H1 (cell line): ENCODE results near the gene GPC4. TPM values are rescaled to one million over a fixed set of nuclear protein-coding genes. Genes with fewer than 3 reads are reported as not detected.

Source experiments
- CTCF ChIA-PET: fragments of 300-600 bp; sonication (Branson Sonifier 250); formaldehyde crosslinking; loops from one replicate; lab custom pipeline; 2021; ENCODE audit not compliant: partially characterized antibody; lab: Charles Lee
- POLR2A ChIA-PET: fragments of 300-600 bp; sonication (Branson Sonifier 250); formaldehyde crosslinking; loops from one replicate; lab custom pipeline; 2021; ENCODE audit warnings: inconsistent platforms; ENCODE audit not compliant: partially characterized antibody; lab: Charles Lee
- DNase-seq, 2 experiments: peaks; one replicate each; pipeline versions ENCODE4 v3.0.0 to v3.0.0-alpha.2; 2010 to 2022; ENCODE audit warnings: low spot score in 2 of 2, low read depth in 1 of 2, mixed read lengths in 1 of 2
- FAIRE-seq: peaks from 2 replicates; lab custom pipeline; 2011; peaks lifted over from hg19 to GRCh38; lab: Jason Lieb, UNC
- H2AFZ ChIP-seq: 2 replicates; pipeline ENCODE4 v1.8.1; 2012; ENCODE audit warnings: low read length, inconsistent platforms
- H2AK5ac ChIP-seq: 2 replicates; pipeline ENCODE4 v1.6.1; 2013; ENCODE audit warnings: low read depth, low read length
- H2BK120ac ChIP-seq: replicated peaks from 2 replicates; pipeline ENCODE3; 2013; ENCODE audit warnings: low read depth, low read length, inconsistent platforms
- H2BK12ac ChIP-seq: 2 replicates; pipeline ENCODE4 v1.6.1; 2013; ENCODE audit warnings: low read depth, low read length
- H2BK15ac ChIP-seq: 2 replicates; pipeline ENCODE4 v1.6.1; 2013; ENCODE audit warnings: low read length
- H2BK20ac ChIP-seq: 2 replicates; pipeline ENCODE4 v1.6.1; 2013; ENCODE audit warnings: low read length
- H2BK5ac ChIP-seq: 2 replicates; pipeline ENCODE4 v1.6.1; 2013; ENCODE audit warnings: low read depth, low read length
- H3K14ac ChIP-seq: 2 replicates; pipeline ENCODE4 v1.6.1; 2013; ENCODE audit warnings: inconsistent platforms; ENCODE audit not compliant: insufficient read length
- H3K18ac ChIP-seq: 2 replicates; pipeline ENCODE4 v1.6.1; 2013; ENCODE audit warnings: low read length; ENCODE audit errors: extremely low read depth
- H3K23ac ChIP-seq: 2 replicates; pipeline ENCODE4 v1.6.1; 2013; ENCODE audit warnings: inconsistent platforms; ENCODE audit not compliant: insufficient read length
- H3K23me2 ChIP-seq: 2 replicates; pipeline ENCODE4 v1.6.1; 2013; ENCODE audit warnings: low read depth, low read length
- H3K27ac ChIP-seq: 2 replicates; pipeline ENCODE4 v1.6.1; 2011; ENCODE audit warnings: low read depth, low read length, inconsistent platforms
- H3K27me3 ChIP-seq, 4 experiments: replicated peaks in 1 of 4; 1 replicate in 1 of 4; 2 replicates in 3 of 4; pipeline versions ENCODE4 v1.6.1 to v1.8.1; 2011 to 2013; ENCODE audit warnings: low read length in 3 of 4, mild to moderate bottlenecking in 3 of 4, inconsistent platforms in 2 of 4, mixed read lengths in 2 of 4, moderate library complexity in 1 of 4; ENCODE audit not compliant: control insufficient read depth in 3 of 4, insufficient read depth in 3 of 4; ENCODE audit errors: extremely low read depth in 1 of 4
- H3K36me3 ChIP-seq, 4 experiments: 2 replicates each; pipeline versions ENCODE4 v1.6.1 to v1.8.1; 2011 to 2013; ENCODE audit warnings: mild to moderate bottlenecking in 4 of 4, low read length in 3 of 4, moderate library complexity in 2 of 4, control low read depth in 1 of 4, inconsistent platforms in 1 of 4; ENCODE audit not compliant: insufficient read depth in 4 of 4, control insufficient read depth in 2 of 4
- H3K4ac ChIP-seq: replicated peaks from 2 replicates; pipeline ENCODE3; 2013; ENCODE audit warnings: low read length, low read depth, mixed read lengths, inconsistent platforms; ENCODE audit not compliant: insufficient read length
- H3K4me1 ChIP-seq, 4 experiments: replicated peaks in 1 of 4; 1 replicate in 1 of 4; 2 replicates in 3 of 4; pipeline versions ENCODE4 v1.6.1 to v1.8.1; 2011 to 2013; ENCODE audit warnings: low read length in 3 of 4, inconsistent platforms in 2 of 4, mixed read lengths in 1 of 4; ENCODE audit not compliant: insufficient read depth in 4 of 4, control insufficient read depth in 3 of 4
- H3K4me2 ChIP-seq, 2 experiments: 2 replicates each; pipeline versions ENCODE4 v1.6.1 to v1.8.1; 2011 to 2013; ENCODE audit warnings: low read depth in 2 of 2, low read length in 2 of 2, control low read depth in 1 of 2, inconsistent platforms in 1 of 2, mild to moderate bottlenecking in 1 of 2; ENCODE audit not compliant: insufficient read depth in 1 of 2
- H3K4me3 ChIP-seq, 4 experiments: fragments of 200-600, 300-600 bp in 1 of 4; sonication (generic), shearing (Covaris generic), sonication (Bioruptor Twin) in 1 of 4; 2 replicates each; pipeline versions ENCODE4 v1.5.1 to v1.8.1; 2011 to 2016; ENCODE audit warnings: low read length in 4 of 4, low read depth in 3 of 4, control low read depth in 2 of 4, inconsistent platforms in 2 of 4, mild to moderate bottlenecking in 2 of 4, mixed read lengths in 1 of 4, moderate library complexity in 1 of 4; ENCODE audit not compliant: insufficient read depth in 2 of 4; ENCODE audit errors: extremely low read depth in 1 of 4
- H3K56ac ChIP-seq: replicated peaks from 2 replicates; pipeline ENCODE3; 2013; ENCODE audit warnings: low read depth, mild to moderate bottlenecking, mixed read lengths, low read length, inconsistent platforms; ENCODE audit not compliant: insufficient read length
- H3K79me1 ChIP-seq: 2 replicates; pipeline ENCODE4 v1.6.1; 2013; ENCODE audit warnings: low read depth, low read length, control low read depth
- H3K79me2 ChIP-seq, 2 experiments: 2 replicates each; pipeline versions ENCODE4 v1.6.1 to v1.8.1; 2012 to 2013; ENCODE audit warnings: low read length in 2 of 2, mild to moderate bottlenecking in 2 of 2, inconsistent platforms in 1 of 2; ENCODE audit not compliant: insufficient read depth in 2 of 2, control insufficient read depth in 1 of 2
- H3K9ac ChIP-seq, 4 experiments: replicated peaks in 1 of 4; 1 replicate in 1 of 4; 2 replicates in 3 of 4; pipeline versions ENCODE4 v1.6.1 to v1.8.1; 2011 to 2013; ENCODE audit warnings: low read depth in 3 of 4, low read length in 3 of 4, control low read depth in 2 of 4, mild to moderate bottlenecking in 2 of 4, moderate library complexity in 2 of 4, inconsistent platforms in 1 of 4; ENCODE audit errors: extremely low read depth in 1 of 4
- H3K9me3 ChIP-seq, 2 experiments: 2 replicates each; pipeline versions ENCODE4 v1.6.1 to v1.8.1; 2012 to 2013; ENCODE audit warnings: mild to moderate bottlenecking in 2 of 2, moderate library complexity in 2 of 2, control low read depth in 1 of 2, inconsistent platforms in 1 of 2, low read depth in 1 of 2, low read length in 1 of 2, mixed read lengths in 1 of 2; ENCODE audit not compliant: insufficient read depth in 2 of 2
- H4K20me1 ChIP-seq, 2 experiments: replicated peaks in 1 of 2; 2 replicates each; pipeline versions ENCODE3 to v1.8.1; 2011 to 2013; ENCODE audit warnings: inconsistent platforms in 2 of 2, low read length in 2 of 2, mild to moderate bottlenecking in 1 of 2; ENCODE audit not compliant: insufficient read depth in 2 of 2, control insufficient read depth in 1 of 2
- H4K5ac ChIP-seq: 2 replicates; pipeline ENCODE4 v1.6.1; 2013; ENCODE audit warnings: low read length, low read depth, mixed read lengths, inconsistent platforms; ENCODE audit not compliant: insufficient read length
- H4K8ac ChIP-seq: 2 replicates; pipeline ENCODE4 v1.8.0; 2013; ENCODE audit warnings: mild to moderate bottlenecking, moderate library complexity, low read length, inconsistent platforms; ENCODE audit not compliant: insufficient read depth; ENCODE audit errors: extremely low read depth
- H4K91ac ChIP-seq: replicated peaks from 2 replicates; pipeline ENCODE3; 2013; ENCODE audit warnings: low read length, mixed read lengths, inconsistent platforms; ENCODE audit not compliant: insufficient read length
- HDAC6 ChIP-seq: IDR thresholded peaks from one replicate; pipeline ENCODE4 v1.7.1; 2012; ENCODE audit warnings: low read depth, mild to moderate bottlenecking, inconsistent platforms, low read length, moderate library complexity
- NRF1 ChIP-seq: IDR thresholded peaks from 2 replicates; pipeline ENCODE4 v1.6.1; 2011; ENCODE audit warnings: mild to moderate bottlenecking, low read depth, low read length, improper control_type of control experiment
- RAD21 ChIP-seq, 2 experiments: IDR thresholded peaks in 1 of 2; conservative IDR thresholded peaks in 1 of 2; 2 replicates each; pipeline ENCODE4 v1.6.1; 2011; ENCODE audit warnings: low read depth in 2 of 2, low read length in 2 of 2, improper control_type of control experiment in 1 of 2, inconsistent platforms in 1 of 2, mild to moderate bottlenecking in 1 of 2, moderate library complexity in 1 of 2
- SAP30 ChIP-seq: fragments of 300-600 bp; sonication (generic); IDR thresholded peaks from 2 replicates; pipeline ENCODE4 v1.7.1; 2012; ENCODE audit warnings: low read length, moderate library complexity, mild to moderate bottlenecking, inconsistent platforms; ENCODE audit not compliant: insufficient read depth, insufficient replicate concordance
- SIRT6 ChIP-seq: IDR thresholded peaks from one replicate; pipeline ENCODE4 v1.7.1; 2012; ENCODE audit warnings: low read length, inconsistent platforms
- SRF ChIP-seq: IDR thresholded peaks from 2 replicates; pipeline ENCODE4 v1.6.1; 2011; ENCODE audit warnings: mild to moderate bottlenecking, low read depth, low read length, moderate library complexity
- TAF1 ChIP-seq: IDR thresholded peaks from 2 replicates; pipeline ENCODE4 v1.6.1; 2011; ENCODE audit warnings: mild to moderate bottlenecking, low read depth, low read length
- TAF7 ChIP-seq: optimal IDR thresholded peaks from 2 replicates; pipeline ENCODE3; 2011; ENCODE audit warnings: low read depth, mild to moderate bottlenecking, inconsistent platforms, low read length, moderate library complexity, borderline replicate concordance
- whole genome bisulfite sequencing, 2 experiments: shearing (Covaris generic) in 1 of 2; methylation state at CpG; one replicate each; pipeline versions ENCODE4 v1.1.6 to v1.1.7; 2013 to 2015; ENCODE audit warnings: low lambda C conversion rate in 2 of 2, mixed read lengths in 2 of 2, inconsistent platforms in 1 of 2, low coverage in 1 of 2, missing lambda C conversion rate in 1 of 2; ENCODE audit not compliant: insufficient replicate concordance in 2 of 2, insufficient coverage in 1 of 2, insufficient read length in 1 of 2; ENCODE audit errors: extremely low coverage in 1 of 2, missing lambda C conversion rate in 1 of 2; 5-methylcytosine and 5-hydroxymethylcytosine counted together
- polyA plus RNA-seq, 7 experiments: library from polyadenylated mRNA; depleted of rRNA in 3 of 7; stranded (reverse) in 5 of 7; unstranded in 2 of 7; fragments of >200 nt in 5 of 7; fragments of 200-250 nt in 2 of 7; gene quantifications; 1 replicate in 5 of 7; 2 replicates in 1 of 7; 4 replicates in 1 of 7; pipeline versions ENCODE4 v1.2.1 to v1.2.3, GENCODE V29; 2011 to 2013; ENCODE audit warnings: missing spikeins in 2 of 7, mixed read lengths in 2 of 7
- total RNA-seq: library from RNA; stranded (reverse); fragmentation: NEBNext Ultra II Directional; extraction: Animal tissue kit (Norgen Biotek cat#: 25700); gene quantifications from 2 replicates; pipeline ENCODE4 v1.2.1, GENCODE V29; 2021
- TF ChIP-seq, protein P1 (sequence below): IDR thresholded peaks from 2 replicates; pipeline ENCODE4 v1.6.1; 2012; ENCODE audit warnings: inconsistent platforms
- TF ChIP-seq, protein P2 (sequence below): IDR thresholded peaks from 2 replicates; pipeline ENCODE4 v1.6.1; 2011; ENCODE audit warnings: low read depth, mild to moderate bottlenecking, low read length; ENCODE audit not compliant: insufficient read depth

The GPC4 gene
- total and polyA plus RNA-seq, 2 of the 8 experiments (the other 6 are each of a cell fraction or from before 2014, with no cell fraction given): 46.8 to 230 TPM

DNA sequence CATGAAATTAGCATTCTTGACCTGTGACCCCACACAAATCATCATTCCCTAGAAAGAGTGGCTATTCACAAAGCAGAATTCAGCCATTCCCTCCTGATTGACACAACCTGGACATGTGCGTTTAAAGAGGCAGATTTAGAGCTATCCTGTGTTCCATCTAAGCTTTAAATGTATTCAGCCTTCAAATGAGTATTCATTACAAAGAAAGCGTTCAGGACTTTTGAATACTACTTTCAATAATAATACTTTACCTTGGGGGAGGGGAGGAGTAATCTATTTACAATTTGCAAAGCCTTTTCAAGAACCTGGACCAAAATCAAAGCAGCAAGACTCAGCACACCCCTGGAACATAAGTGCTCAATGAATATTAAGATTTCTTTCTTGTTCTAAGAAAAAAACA is 22.5 kb upstream of the GPC4 start:
- Histone ChIP-seq H3K79me2 (no peaks in the 10 kb centered on the region), H3K27me3 (no peaks in the 10 kb centered on the region), H3K79me1 (no peaks in the 10 kb centered on the region), H3K36me3 (no peaks in the 10 kb centered on the region), H2BK15ac (no peak overlapping the region), H3K56ac (no peak overlapping the region), H3K14ac (no peak overlapping the region), H4K8ac (no peak overlapping the region), H4K91ac (peak overlapping the region; percentile 69), H3K4ac (peak overlapping the region; percentile 37), H4K20me1 (no peaks in the 10 kb centered on the region), H3K27ac (no peak overlapping the region), H3K23ac (no peak overlapping the region), H3K9ac (no peak overlapping the region), H3K23me2 (no peaks in the 10 kb centered on the region), H2AFZ (no peak overlapping the region), H2BK20ac (0 out of 2 replicates have a peak overlapping the region, but pooled peaks have one; percentile 48), H3K18ac (peak overlapping the region; percentile 60), H2AK5ac (no peak overlapping the region), H2BK5ac (peak overlapping the region; percentile 81; the same call in 1 of the 2 replicates), H3K4me3 (no peak overlapping the region), H3K9me3 (no peaks in the 10 kb centered on the region), H3K4me2 (peak overlapping the region in 1 of 2 experiments; percentile 54; a peak in 3 of 4 replicates), H2BK12ac (0 out of 2 replicates have a peak overlapping the region, but pooled peaks have one; percentile 17), H4K5ac (peak overlapping the region; percentile 64), H3K4me1 (peaks cover 6 to 26% (median 12%) of the 10 kb centered on the region in 4 experiments), H2BK120ac (peak overlapping the region; percentile 90)
- CTCF ChIA-PET: no interaction called here
- no peak for TF ChIP-seq RAD21 (IDR thresholded peaks at IDR 0.05 in 1 of 2, conservative IDR thresholded peaks at IDR 0.05 in 1 of 2; ENCODE audit: low read depth in 2 of 2, low read length in 2 of 2)
- TF ChIP-seq SRF: no peak
- TF ChIP-seq HDAC6: no peak
- TF ChIP-seq, protein P1, sequence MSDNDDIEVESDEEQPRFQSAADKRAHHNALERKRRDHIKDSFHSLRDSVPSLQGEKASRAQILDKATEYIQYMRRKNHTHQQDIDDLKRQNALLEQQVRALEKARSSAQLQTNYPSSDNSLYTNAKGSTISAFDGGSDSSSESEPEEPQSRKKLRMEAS: no peak
- TF ChIP-seq, protein P2, sequence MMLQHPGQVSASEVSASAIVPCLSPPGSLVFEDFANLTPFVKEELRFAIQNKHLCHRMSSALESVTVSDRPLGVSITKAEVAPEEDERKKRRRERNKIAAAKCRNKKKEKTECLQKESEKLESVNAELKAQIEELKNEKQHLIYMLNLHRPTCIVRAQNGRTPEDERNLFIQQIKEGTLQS: no peak
- no peak for TF ChIP-seq TAF1
- TF ChIP-seq NRF1: no peak
- TF ChIP-seq SAP30: no peak
- TF ChIP-seq TAF7: no peak
- TF ChIP-seq SIRT6: no peak
- POLR2A ChIA-PET: no interaction called here
- no peak for DNase-seq
- no peak for FAIRE-seq
- 14% methylated on average over 2 of the region's 2 CpGs; no CpG with 5 or more reads in 1 of the 2 experiments for WGBS, 2 experiments
